H1 (cell line): ENCODE data around the gene KCNQ2. TPM values are rescaled to one million over a fixed set of nuclear protein-coding genes. Genes with fewer than 3 reads are reported as not detected.

Experiments
- CTCF ChIA-PET: fragments of 300-600 bp; sonication (Branson Sonifier 250); formaldehyde crosslinking; loops from one replicate; lab custom pipeline; 2021; ENCODE audit not compliant: partially characterized antibody; lab: Charles Lee
- POLR2A ChIA-PET: fragments of 300-600 bp; sonication (Branson Sonifier 250); formaldehyde crosslinking; loops from one replicate; lab custom pipeline; 2021; ENCODE audit warnings: inconsistent platforms; ENCODE audit not compliant: partially characterized antibody; lab: Charles Lee
- DNase-seq, 2 experiments: peaks; one replicate each; pipeline versions ENCODE4 v3.0.0 to v3.0.0-alpha.2; 2010 to 2022; ENCODE audit warnings: low spot score in 2 of 2, low read depth in 1 of 2, mixed read lengths in 1 of 2
- FAIRE-seq: peaks from 2 replicates; lab custom pipeline; 2011; peaks lifted over from hg19 to GRCh38; lab: Jason Lieb, UNC
- H2AFZ ChIP-seq: 2 replicates; pipeline ENCODE4 v1.8.1; 2012; ENCODE audit warnings: low read length, inconsistent platforms
- H2AK5ac ChIP-seq: 2 replicates; pipeline ENCODE4 v1.6.1; 2013; ENCODE audit warnings: low read depth, low read length
- H2BK120ac ChIP-seq: replicated peaks from 2 replicates; pipeline ENCODE3; 2013; ENCODE audit warnings: low read depth, low read length, inconsistent platforms
- H2BK12ac ChIP-seq: 2 replicates; pipeline ENCODE4 v1.6.1; 2013; ENCODE audit warnings: low read depth, low read length
- H2BK15ac ChIP-seq: 2 replicates; pipeline ENCODE4 v1.6.1; 2013; ENCODE audit warnings: low read length
- H2BK20ac ChIP-seq: 2 replicates; pipeline ENCODE4 v1.6.1; 2013; ENCODE audit warnings: low read length
- H2BK5ac ChIP-seq: 2 replicates; pipeline ENCODE4 v1.6.1; 2013; ENCODE audit warnings: low read depth, low read length
- H3K14ac ChIP-seq: 2 replicates; pipeline ENCODE4 v1.6.1; 2013; ENCODE audit warnings: inconsistent platforms; ENCODE audit not compliant: insufficient read length
- H3K18ac ChIP-seq: 2 replicates; pipeline ENCODE4 v1.6.1; 2013; ENCODE audit warnings: low read length; ENCODE audit errors: extremely low read depth
- H3K23ac ChIP-seq: 2 replicates; pipeline ENCODE4 v1.6.1; 2013; ENCODE audit warnings: inconsistent platforms; ENCODE audit not compliant: insufficient read length
- H3K23me2 ChIP-seq: 2 replicates; pipeline ENCODE4 v1.6.1; 2013; ENCODE audit warnings: low read depth, low read length
- H3K27ac ChIP-seq: 2 replicates; pipeline ENCODE4 v1.6.1; 2011; ENCODE audit warnings: low read depth, low read length, inconsistent platforms
- H3K27me3 ChIP-seq, 4 experiments: replicated peaks in 1 of 4; 1 replicate in 1 of 4; 2 replicates in 3 of 4; pipeline versions ENCODE4 v1.6.1 to v1.8.1; 2011 to 2013; ENCODE audit warnings: low read length in 3 of 4, mild to moderate bottlenecking in 3 of 4, inconsistent platforms in 2 of 4, mixed read lengths in 2 of 4, moderate library complexity in 1 of 4; ENCODE audit not compliant: control insufficient read depth in 3 of 4, insufficient read depth in 3 of 4; ENCODE audit errors: extremely low read depth in 1 of 4
- H3K36me3 ChIP-seq, 4 experiments: 2 replicates each; pipeline versions ENCODE4 v1.6.1 to v1.8.1; 2011 to 2013; ENCODE audit warnings: mild to moderate bottlenecking in 4 of 4, low read length in 3 of 4, moderate library complexity in 2 of 4, control low read depth in 1 of 4, inconsistent platforms in 1 of 4; ENCODE audit not compliant: insufficient read depth in 4 of 4, control insufficient read depth in 2 of 4
- H3K4ac ChIP-seq: replicated peaks from 2 replicates; pipeline ENCODE3; 2013; ENCODE audit warnings: low read length, low read depth, mixed read lengths, inconsistent platforms; ENCODE audit not compliant: insufficient read length
- H3K4me1 ChIP-seq, 4 experiments: replicated peaks in 1 of 4; 1 replicate in 1 of 4; 2 replicates in 3 of 4; pipeline versions ENCODE4 v1.6.1 to v1.8.1; 2011 to 2013; ENCODE audit warnings: low read length in 3 of 4, inconsistent platforms in 2 of 4, mixed read lengths in 1 of 4; ENCODE audit not compliant: insufficient read depth in 4 of 4, control insufficient read depth in 3 of 4
- H3K4me2 ChIP-seq, 2 experiments: 2 replicates each; pipeline versions ENCODE4 v1.6.1 to v1.8.1; 2011 to 2013; ENCODE audit warnings: low read depth in 2 of 2, low read length in 2 of 2, control low read depth in 1 of 2, inconsistent platforms in 1 of 2, mild to moderate bottlenecking in 1 of 2; ENCODE audit not compliant: insufficient read depth in 1 of 2
- H3K4me3 ChIP-seq, 4 experiments: fragments of 200-600, 300-600 bp in 1 of 4; sonication (generic), shearing (Covaris generic), sonication (Bioruptor Twin) in 1 of 4; 2 replicates each; pipeline versions ENCODE4 v1.5.1 to v1.8.1; 2011 to 2016; ENCODE audit warnings: low read length in 4 of 4, low read depth in 3 of 4, control low read depth in 2 of 4, inconsistent platforms in 2 of 4, mild to moderate bottlenecking in 2 of 4, mixed read lengths in 1 of 4, moderate library complexity in 1 of 4; ENCODE audit not compliant: insufficient read depth in 2 of 4; ENCODE audit errors: extremely low read depth in 1 of 4
- H3K56ac ChIP-seq: replicated peaks from 2 replicates; pipeline ENCODE3; 2013; ENCODE audit warnings: low read depth, mild to moderate bottlenecking, mixed read lengths, low read length, inconsistent platforms; ENCODE audit not compliant: insufficient read length
- H3K79me1 ChIP-seq: 2 replicates; pipeline ENCODE4 v1.6.1; 2013; ENCODE audit warnings: low read depth, low read length, control low read depth
- H3K79me2 ChIP-seq, 2 experiments: 2 replicates each; pipeline versions ENCODE4 v1.6.1 to v1.8.1; 2012 to 2013; ENCODE audit warnings: low read length in 2 of 2, mild to moderate bottlenecking in 2 of 2, inconsistent platforms in 1 of 2; ENCODE audit not compliant: insufficient read depth in 2 of 2, control insufficient read depth in 1 of 2
- H3K9ac ChIP-seq, 4 experiments: replicated peaks in 1 of 4; 1 replicate in 1 of 4; 2 replicates in 3 of 4; pipeline versions ENCODE4 v1.6.1 to v1.8.1; 2011 to 2013; ENCODE audit warnings: low read depth in 3 of 4, low read length in 3 of 4, control low read depth in 2 of 4, mild to moderate bottlenecking in 2 of 4, moderate library complexity in 2 of 4, inconsistent platforms in 1 of 4; ENCODE audit errors: extremely low read depth in 1 of 4
- H3K9me3 ChIP-seq, 2 experiments: 2 replicates each; pipeline versions ENCODE4 v1.6.1 to v1.8.1; 2012 to 2013; ENCODE audit warnings: mild to moderate bottlenecking in 2 of 2, moderate library complexity in 2 of 2, control low read depth in 1 of 2, inconsistent platforms in 1 of 2, low read depth in 1 of 2, low read length in 1 of 2, mixed read lengths in 1 of 2; ENCODE audit not compliant: insufficient read depth in 2 of 2
- H4K20me1 ChIP-seq, 2 experiments: replicated peaks in 1 of 2; 2 replicates each; pipeline versions ENCODE3 to v1.8.1; 2011 to 2013; ENCODE audit warnings: inconsistent platforms in 2 of 2, low read length in 2 of 2, mild to moderate bottlenecking in 1 of 2; ENCODE audit not compliant: insufficient read depth in 2 of 2, control insufficient read depth in 1 of 2
- H4K5ac ChIP-seq: 2 replicates; pipeline ENCODE4 v1.6.1; 2013; ENCODE audit warnings: low read length, low read depth, mixed read lengths, inconsistent platforms; ENCODE audit not compliant: insufficient read length
- H4K8ac ChIP-seq: 2 replicates; pipeline ENCODE4 v1.8.0; 2013; ENCODE audit warnings: mild to moderate bottlenecking, moderate library complexity, low read length, inconsistent platforms; ENCODE audit not compliant: insufficient read depth; ENCODE audit errors: extremely low read depth
- H4K91ac ChIP-seq: replicated peaks from 2 replicates; pipeline ENCODE3; 2013; ENCODE audit warnings: low read length, mixed read lengths, inconsistent platforms; ENCODE audit not compliant: insufficient read length
- WGBS, 2 experiments: shearing (Covaris generic) in 1 of 2; methylation state at CpG; one replicate each; pipeline versions ENCODE4 v1.1.6 to v1.1.7; 2013 to 2015; ENCODE audit warnings: low lambda C conversion rate in 2 of 2, mixed read lengths in 2 of 2, inconsistent platforms in 1 of 2, low coverage in 1 of 2, missing lambda C conversion rate in 1 of 2; ENCODE audit not compliant: insufficient replicate concordance in 2 of 2, insufficient coverage in 1 of 2, insufficient read length in 1 of 2; ENCODE audit errors: extremely low coverage in 1 of 2, missing lambda C conversion rate in 1 of 2; 5-methylcytosine and 5-hydroxymethylcytosine counted together
- polyA plus RNA-seq, 7 experiments: library from polyadenylated mRNA; depleted of rRNA in 3 of 7; stranded (reverse) in 5 of 7; unstranded in 2 of 7; fragments of >200 nt in 5 of 7; fragments of 200-250 nt in 2 of 7; gene quantifications; 1 replicate in 5 of 7; 2 replicates in 1 of 7; 4 replicates in 1 of 7; pipeline versions ENCODE4 v1.2.1 to v1.2.3, GENCODE V29; 2011 to 2013; ENCODE audit warnings: missing spikeins in 2 of 7, mixed read lengths in 2 of 7
- total RNA-seq: library from RNA; stranded (reverse); fragmentation: NEBNext Ultra II Directional; extraction: Animal tissue kit (Norgen Biotek cat#: 25700); gene quantifications from 2 replicates; pipeline ENCODE4 v1.2.1, GENCODE V29; 2021

Gene KCNQ2
- total and polyA plus RNA-seq, 2 of the 8 experiments (the other 6 are each of a cell fraction or from before 2014, with no cell fraction given) = 82.6 to 243 TPM

GRCh38 chr20:63520504-63520933 is 48.1 kb upstream of the KCNQ2 start, which contains the start of gene PPDPF:
Gene PPDPF (plus strand): TSS chr20:63520765. CDS start chr20:63521309, 544 bp downstream.
- Histone ChIP-seq H3K4me2 (peak within 1 kb of the TSS; percentile 68 to 97), H2BK20ac (no peak within 1 kb of the TSS), H3K23me2 (peaks cover 17% of the 10 kb centered on the region; the same call in 1 of the 2 replicates), H2BK5ac (peak within 1 kb of the TSS; percentile 75), H2AFZ (no peak within 1 kb of the TSS), H3K27me3 (peaks cover 0 to 6% (median under 1%) of the 10 kb centered on the region in 4 experiments; a peak in 2 of 7 replicates), H3K36me3 (peaks cover 0 to 14% (median 0%) of the 10 kb centered on the region in 4 experiments; a peak in 2 of 8 replicates), H3K4ac (peak within 1 kb of the TSS; percentile 38), H4K91ac (peak within 1 kb of the TSS; percentile 93), H4K8ac (peak within 1 kb of the TSS; percentile 99), H2AK5ac (no peak within 1 kb of the TSS), H3K23ac (no peak within 1 kb of the TSS), H3K27ac (peak within 1 kb of the TSS; percentile 87), H4K20me1 (peaks cover 3 to 22% of the 10 kb centered on the region in 2 experiments), H2BK120ac (peak within 1 kb of the TSS; percentile 13), H3K9me3 (no peaks in the 10 kb centered on the region), H3K4me3 (peak within 1 kb of the TSS; percentile 66 to 99 (median 88)), H3K79me1 (peaks cover 7% of the 10 kb centered on the region; the same call in 1 of the 2 replicates), H2BK12ac (0 out of 2 replicates have a peak within 1 kb of the TSS, but pooled peaks have one; percentile 75), H3K9ac (peak within 1 kb of the TSS; percentile 80 to 97 (median 90)), H3K14ac (no peak within 1 kb of the TSS), H2BK15ac (peak within 1 kb of the TSS; percentile 9; the same call in 1 of the 2 replicates), H3K56ac (peak within 1 kb of the TSS; percentile 69), H3K79me2 (peaks cover 0 to 4% of the 10 kb centered on the region in 2 experiments; a peak in 1 of 4 replicates), H3K18ac (peak within 1 kb of the TSS; percentile 71), H4K5ac (peak within 1 kb of the TSS; percentile 48), H3K4me1 (peaks cover 0 to 21% (median 10%) of the 10 kb centered on the region in 4 experiments; a peak in 5 of 7 replicates)
- whole genome bisulfite sequencing, 2 experiments = 2% methylated on average over 18 of the region's 64 CpGs; no CpG with 5 or more reads in 1 of the 2 experiments
- CTCF ChIA-PET = interaction anchor here (1.5 to 4.2 kb wide), 4 partner anchors 14 to 73 kb away, joined by 4 to 28 read pairs (median 11); partner anchors contain the start of gene PTK6
- POLR2A ChIA-PET = interaction anchor here (0.6 to 4.6 kb wide), 26 partner anchors 9 to 453 kb away, joined by 3 to 59 read pairs (median 5); partner anchors contain the start of genes COL20A1, KCNQ2, PTK6 and RTEL1
- DNase-seq (peak; percentile 39 to 88), FAIRE-seq (no peak)
